Measurements from ENCODE around the gene SRRD. TPM values are rescaled to one million over a fixed set of nuclear protein-coding genes. Genes with fewer than 3 reads are reported as not detected.

SRRD gene
- total RNA-seq, 1 donor from 2014 or later, result 34.4 TPM

- no peak for DNase-seq (ENCODE audit: low read depth)
- no peak for FAIRE-seq
- Histone ChIP-seq H4K20me1 (ENCODE audit: insufficient read depth, low read length) (peaks cover 29% of the 10 kb centered on the region), H3K4me3 (ENCODE audit: insufficient read depth, low read depth, low read length) (no peak overlapping the region), H3K79me2 (ENCODE audit: insufficient read depth, low read length) (peaks cover 7% of the 10 kb centered on the region), H3K27me3 (ENCODE audit: insufficient read depth, low read length) (no peaks in the 10 kb centered on the region), H3K4me1 (ENCODE audit: insufficient read depth, low read length) (peaks cover 8% of the 10 kb centered on the region), H2AFZ (ENCODE audit: low read depth, low read length) (no peak overlapping the region), H3K36me3 (ENCODE audit: insufficient read depth, low read length) (peaks cover 33% of the 10 kb centered on the region), H3K9me3 (ENCODE audit: insufficient read depth, low read depth, low read length) (no peaks in the 10 kb centered on the region), H3K27ac (ENCODE audit: low read depth, low read length) (no peak overlapping the region), H3K4me2 (ENCODE audit: low read length) (no peak overlapping the region), H3K9ac (ENCODE audit: low read length) (no peak overlapping the region)
- Mint-ChIP-seq H3K27me3 (ENCODE audit: low read depth, unreplicated experiment) (no peaks in the 10 kb centered on the region), H3K27ac (ENCODE audit: unreplicated experiment) (no peak overlapping the region), H3K36me3 (ENCODE audit: low read depth, unreplicated experiment) (peaks cover 33% of the 10 kb centered on the region), H3K4me1 (ENCODE audit: low read depth, unreplicated experiment) (peaks cover 22% of the 10 kb centered on the region), H3K9me3 (ENCODE audit: unreplicated experiment) (no peaks in the 10 kb centered on the region), H3K4me3 (ENCODE audit: unreplicated experiment) (no peak overlapping the region)
- no peak for TF ChIP-seq CTCF (IDR thresholded peaks at IDR 0.05; ENCODE audit: insufficient read depth, low read depth, low read length)
- TF ChIP-seq EZH2 (IDR thresholded peaks at IDR 0.05; ENCODE audit: insufficient read depth, low read length), result no peak
These were observed 19.4 kb upstream of the SRRD start for GRCh38 chr22:26464312-26464711.

- no peak overlapping the region for H3K9ac ChIP-seq (ENCODE audit: low read length)
- no peaks in the 10 kb centered on the region for H3K79me2 ChIP-seq (ENCODE audit: insufficient read depth, low read length)
- peaks cover 16% of the 10 kb centered on the region for H4K20me1 ChIP-seq (ENCODE audit: insufficient read depth, low read length)
- H3K27me3 Mint-ChIP-seq (ENCODE audit: low read depth, unreplicated experiment), result no peaks in the 10 kb centered on the region
- H3K9me3 Mint-ChIP-seq (ENCODE audit: unreplicated experiment), result no peaks in the 10 kb centered on the region
- H3K36me3 ChIP-seq (ENCODE audit: insufficient read depth, low read length), result peaks cover 42% of the 10 kb centered on the region
- no peak for DNase-seq (ENCODE audit: low read depth)
- TF ChIP-seq EZH2 (IDR thresholded peaks at IDR 0.05; ENCODE audit: insufficient read depth, low read length) (no peak), CTCF (IDR thresholded peaks at IDR 0.05; ENCODE audit: insufficient read depth, low read depth, low read length) (no peak)
- H3K4me3 Mint-ChIP-seq (ENCODE audit: unreplicated experiment), result no peak overlapping the region
- H2AFZ ChIP-seq (ENCODE audit: low read depth, low read length), result no peak overlapping the region
- no peak overlapping the region for H3K4me3 ChIP-seq (ENCODE audit: insufficient read depth, low read depth, low read length)
- H3K36me3 Mint-ChIP-seq (ENCODE audit: low read depth, unreplicated experiment), result peaks cover 34% of the 10 kb centered on the region
- H3K4me2 ChIP-seq (ENCODE audit: low read length), result no peak overlapping the region
- no peak overlapping the region for H3K27ac Mint-ChIP-seq (ENCODE audit: unreplicated experiment)
- H3K27ac ChIP-seq (ENCODE audit: low read depth, low read length), result no peak overlapping the region
- H3K9me3 ChIP-seq (ENCODE audit: insufficient read depth, low read depth, low read length), result no peaks in the 10 kb centered on the region
- H3K4me1 Mint-ChIP-seq (ENCODE audit: low read depth, unreplicated experiment), result peaks cover 33% of the 10 kb centered on the region
- no peak for FAIRE-seq
- H3K4me1 ChIP-seq (ENCODE audit: insufficient read depth, low read length), result peaks cover 16% of the 10 kb centered on the region
- no peaks in the 10 kb centered on the region for H3K27me3 ChIP-seq (ENCODE audit: insufficient read depth, low read length)
These were observed 17.5 kb upstream of the SRRD start for GRCh38 chr22:26466196-26466595.

- Histone ChIP-seq H3K79me2 (ENCODE audit: insufficient read depth, low read length) (peaks cover 4% of the 10 kb centered on the region), H2AFZ (ENCODE audit: low read depth, low read length) (no peak overlapping the region), H3K9me3 (ENCODE audit: insufficient read depth, low read depth, low read length) (no peaks in the 10 kb centered on the region), H3K27me3 (ENCODE audit: insufficient read depth, low read length) (no peaks in the 10 kb centered on the region), H3K4me3 (ENCODE audit: insufficient read depth, low read depth, low read length) (peak overlapping the region; percentile 17), H3K4me1 (ENCODE audit: insufficient read depth, low read length) (peaks cover 25% of the 10 kb centered on the region), H3K9ac (ENCODE audit: low read length) (peak overlapping the region; percentile 49), H4K20me1 (ENCODE audit: insufficient read depth, low read length) (no peaks in the 10 kb centered on the region), H3K36me3 (ENCODE audit: insufficient read depth, low read length) (peaks cover 24% of the 10 kb centered on the region), H3K4me2 (ENCODE audit: low read length) (peak overlapping the region; percentile 67), H3K27ac (ENCODE audit: low read depth, low read length) (peak overlapping the region; percentile 90)
- peak overlapping the region; percentile 96 for H3K27ac Mint-ChIP-seq (ENCODE audit: unreplicated experiment)
- no peak for DNase-seq (ENCODE audit: low read depth)
- H3K36me3 Mint-ChIP-seq (ENCODE audit: low read depth, unreplicated experiment), result peaks cover 26% of the 10 kb centered on the region
- TF ChIP-seq EZH2 (IDR thresholded peaks at IDR 0.05; ENCODE audit: insufficient read depth, low read length) (no peak), CTCF (IDR thresholded peaks at IDR 0.05; ENCODE audit: insufficient read depth, low read depth, low read length) (no peak)
- H3K27me3 Mint-ChIP-seq (ENCODE audit: low read depth, unreplicated experiment), result no peaks in the 10 kb centered on the region
- H3K4me3 Mint-ChIP-seq (ENCODE audit: unreplicated experiment), result peak overlapping the region; percentile 21
- peaks cover 50% of the 10 kb centered on the region for H3K4me1 Mint-ChIP-seq (ENCODE audit: low read depth, unreplicated experiment)
- no peaks in the 10 kb centered on the region for H3K9me3 Mint-ChIP-seq (ENCODE audit: unreplicated experiment)
- FAIRE-seq, result no peak
These were observed 12.9 kb upstream of the SRRD start for GRCh38 chr22:26470807-26471206.

Measured in astrocyte (in vitro differentiated cells and primary cell).